SKM-1 treated with dmso at 0.1 percent for 144 hours (cell line): ENCODE results near the gene SMG5.
"Not testable (repeated sequence)": the region's sequence is repeated elsewhere in the genome, so short reads cannot be mapped to it uniquely, and the experiment has no call there.

Source experiments
- DNase-seq: peaks from one replicate; lab custom pipeline; 2025; ENCODE audit not compliant: unreplicated experiment; lab: John Stamatoyannopoulos, UW

Gene SMG5

GRCh38 chr1:156282479-156283222, at the start of gene SMG5:
SMG5 (minus strand) TSS chr1:156282825; CDS start chr1:156282680, 145 bp downstream.
- DNase-seq: peak; percentile 99

GRCh38 chr1:156323179-156323578, 40.6 kb upstream of the SMG5 start:
- not testable (repeated sequence) for DNase-seq

GRCh38 chr1:156320560-156320959, 37.9 kb upstream of the SMG5 start:
- DNase-seq: no peak

GRCh38 chr1:156319664-156320063, 37.0 kb upstream of the SMG5 start:
- peak; percentile 24 for DNase-seq

GRCh38 chr1:156316909-156317308, 34.3 kb upstream of the SMG5 start:
- no peak for DNase-seq

- no peak for DNase-seq
These were observed 28.3 kb upstream of the SMG5 start for GRCh38 chr1:156310962-156311361.

- no peak for DNase-seq
These were observed 25.5 kb upstream of the SMG5 start for GRCh38 chr1:156308078-156308477.

GRCh38 chr1:156305215-156305614, 22.6 kb upstream of the SMG5 start:
- no peak for DNase-seq

GRCh38 chr1:156303241-156303640, 20.6 kb upstream of the SMG5 start:
- no peak for DNase-seq

GRCh38 chr1:156298852-156299357, 16.3 kb upstream of the SMG5 start, which contains the start of gene VHLL:
VHLL (minus strand) TSS chr1:156299307; CDS start chr1:156299189, 118 bp downstream.
- no peak for DNase-seq

GRCh38 chr1:156295391-156295947, 12.8 kb upstream of the SMG5 start, which contains the start of gene GLMP:
GLMP (minus strand) TSS chr1:156295679; CDS start chr1:156295645, 34 bp downstream.
- DNase-seq: no peak

GRCh38 chr1:156293895-156294294, 11.3 kb upstream of the SMG5 start:
- DNase-seq: no peak

GRCh38 chr1:156293098-156293434, 10.4 kb upstream of the SMG5 start:
- DNase-seq: no peak

GRCh38 chr1:156291226-156292061, 8.8 kb upstream of the SMG5 start:
- no peak for DNase-seq

GRCh38 chr1:156289857-156290256, 7.2 kb upstream of the SMG5 start:
- no peak for DNase-seq

GRCh38 chr1:156286061-156286460, 3.4 kb upstream of the SMG5 start:
- DNase-seq: no peak

- DNase-seq: no peak
These were observed 2.8 kb upstream of the SMG5 start for GRCh38 chr1:156285437-156285836.

- no peak for DNase-seq
These were observed 2.1 kb upstream of the SMG5 start for GRCh38 chr1:156284757-156285156.

- no peak for DNase-seq
These were observed 1.5 kb upstream of the SMG5 start, which contains the start of gene TMEM79 for GRCh38 chr1:156284112-156284511. TMEM79 (plus strand) TSS chr1:156284325; CDS start chr1:156285227, 902 bp downstream.

- no peak for DNase-seq
These were observed 896 bp upstream of the SMG5 start for GRCh38 chr1:156283521-156283920.

GRCh38 chr1:156281693-156282478, 739 bp downstream of the SMG5 start:
- no peak for DNase-seq
